ENCODE results near the gene PDSS1. TPM values are rescaled to one million over a fixed set of nuclear protein-coding genes. Genes with fewer than 3 reads are reported as not detected.

PDSS1 gene
- polyA plus RNA-seq, 3 donors: 12.1 to 13.1 (median 12.6) TPM

- Histone ChIP-seq H4K20me1 (ENCODE audit: insufficient read depth, low read length) (peaks cover 31% of the 10 kb centered on the region), H3K4me2 (replicated peaks; ENCODE audit: extremely low read depth, low read length, poor library complexity, severe bottlenecking) (no peak overlapping the region), H2AFZ (ENCODE audit: insufficient read depth, low read depth, low read length, poor library complexity, severe bottlenecking) (no peak overlapping the region), H3K9me3 (replicated peaks in 1 of 2; ENCODE audit: control insufficient read depth in 1 of 2, insufficient read depth in 1 of 2, low read length in 2 of 2) (no peaks in the 10 kb centered on the region), H3K27ac (ENCODE audit: low read depth in 1 of 2, low read length in 2 of 2) (peak overlapping the region in 1 of 2 donors; percentile 54), H3K4me3 (replicated peaks in 1 of 3; ENCODE audit: low read depth in 2 of 3, low read length in 3 of 3) (no peak overlapping the region), H3K36me3 (replicated peaks in 1 of 2; ENCODE audit: control insufficient read depth in 1 of 2, insufficient read depth in 2 of 2, low read length in 2 of 2) (peaks cover 78 to 99% of the 10 kb centered on the region in 2 donors), H3K9ac (ENCODE audit: insufficient read depth, low read length, poor library complexity, severe bottlenecking) (no peak overlapping the region), H3K27me3 (ENCODE audit: control insufficient read depth in 2 of 2, insufficient read depth in 2 of 2, low read length in 2 of 2) (no peaks in the 10 kb centered on the region), H3K4me1 (ENCODE audit: control insufficient read depth in 1 of 2, insufficient read depth in 2 of 2, low read length in 2 of 2) (no peaks in the 10 kb centered on the region), H3K79me2 (ENCODE audit: insufficient read depth, low read length) (no peaks in the 10 kb centered on the region)
- peaks cover 54 to 82% of the 10 kb centered on the region in 2 donors for H3K36me3 Mint-ChIP-seq
- intact Hi-C loops (cut with micrococcal nuclease): no loop called here
- peaks cover 3% of the 10 kb centered on the region for H3K4me1 Mint-ChIP-seq
- H3K9me3 Mint-ChIP-seq: no peaks in the 10 kb centered on the region
- no peak for TF ChIP-seq CTCF (IDR thresholded peaks at IDR 0.05)
- H3K4me3 Mint-ChIP-seq: no peak overlapping the region
- H3K27me3 Mint-ChIP-seq (ENCODE audit: low read depth in 3 of 3): no peaks in the 10 kb centered on the region
- peak overlapping the region in 4 of 7 donors; percentile 14 to 50 (median 33) for H3K27ac Mint-ChIP-seq
- DNase-seq: no peak
- no CpG with 5 or more reads among the region's 5 CpGs for WGBS (ENCODE audit: insufficient coverage)
These were observed 48.6 kb downstream of the PDSS1 start for GRCh38 chr10:26746061-26746460.

DNA sequence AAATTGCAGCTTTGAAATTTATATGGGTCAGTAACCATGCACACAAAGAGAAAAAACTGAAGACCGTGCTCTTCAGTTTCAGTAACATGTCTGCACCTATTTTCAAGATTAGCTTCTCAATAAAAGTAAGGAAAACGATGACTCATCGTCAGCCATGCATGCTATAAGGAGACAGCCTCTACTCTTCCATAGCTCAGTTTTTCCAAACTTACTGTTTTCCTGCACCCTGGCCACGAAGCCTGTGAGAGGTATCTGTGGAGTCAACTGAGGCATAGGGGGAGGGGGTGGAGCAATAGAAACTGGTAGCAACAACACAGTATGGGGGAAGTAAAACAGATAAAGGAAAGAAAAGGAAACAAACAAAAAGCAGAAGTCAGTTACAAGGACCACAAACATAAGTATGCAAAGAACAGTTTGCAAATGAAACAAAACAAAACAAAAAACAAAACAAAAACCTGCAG is 58.0 kb downstream of the PDSS1 start:
- peak overlapping the region in 6 of 7 donors; percentile 8 to 87 (median 74) for H3K27ac Mint-ChIP-seq
- Histone ChIP-seq H3K4me2 (replicated peaks; ENCODE audit: extremely low read depth, low read length, poor library complexity, severe bottlenecking) (peak overlapping the region; percentile 28), H3K4me1 (ENCODE audit: control insufficient read depth in 1 of 2, insufficient read depth in 2 of 2, low read length in 2 of 2) (peaks cover 7 to 10% of the 10 kb centered on the region in 2 donors), H3K36me3 (replicated peaks in 1 of 2; ENCODE audit: control insufficient read depth in 1 of 2, insufficient read depth in 2 of 2, low read length in 2 of 2) (peaks cover 29 to 72% of the 10 kb centered on the region in 2 donors), H3K9ac (ENCODE audit: insufficient read depth, low read length, poor library complexity, severe bottlenecking) (no peak overlapping the region), H2AFZ (ENCODE audit: insufficient read depth, low read depth, low read length, poor library complexity, severe bottlenecking) (no peak overlapping the region), H3K79me2 (ENCODE audit: insufficient read depth, low read length) (peaks cover 5% of the 10 kb centered on the region), H3K27ac (ENCODE audit: low read depth in 1 of 2, low read length in 2 of 2) (peak overlapping the region in 1 of 2 donors; percentile 67), H3K4me3 (replicated peaks in 1 of 3; ENCODE audit: low read depth in 2 of 3, low read length in 3 of 3) (no peak overlapping the region), H3K27me3 (ENCODE audit: control insufficient read depth in 2 of 2, insufficient read depth in 2 of 2, low read length in 2 of 2) (no peaks in the 10 kb centered on the region), H3K9me3 (replicated peaks in 1 of 2; ENCODE audit: control insufficient read depth in 1 of 2, insufficient read depth in 1 of 2, low read length in 2 of 2) (no peaks in the 10 kb centered on the region), H4K20me1 (ENCODE audit: insufficient read depth, low read length) (peaks cover 18% of the 10 kb centered on the region)
- no CpG with 5 or more reads among the region's 4 CpGs for WGBS (ENCODE audit: insufficient coverage)
- peaks cover 6% of the 10 kb centered on the region for H3K4me1 Mint-ChIP-seq
- peak; percentile 6 to 40 (median 20) for DNase-seq
- H3K36me3 Mint-ChIP-seq: peaks cover 45 to 46% of the 10 kb centered on the region in 2 donors
- intact Hi-C loops (cut with micrococcal nuclease): no loop called here
- H3K4me3 Mint-ChIP-seq: peak overlapping the region in 1 of 2 donors; percentile 72
- no peak for TF ChIP-seq CTCF (IDR thresholded peaks at IDR 0.05)
- no peaks in the 10 kb centered on the region for H3K9me3 Mint-ChIP-seq
- H3K27me3 Mint-ChIP-seq (ENCODE audit: low read depth in 3 of 3): no peaks in the 10 kb centered on the region

All from CD14-positive monocyte (primary cell).